Body of pancreas (tissue), 4 donors: ENCODE data around the gene CSPG5. TPM values are rescaled to one million over a fixed set of nuclear protein-coding genes. Genes with fewer than 3 reads are reported as not detected.

Experiments used
- ATAC-seq: fragments of 150-250 bp; one replicate; pipeline ENCODE4 v1.9.1; 2016
- DNase-seq, 4 donors: peaks; one replicate each; pipeline ENCODE4 v3.0.0-alpha.2; 2019
- H3K27ac ChIP-seq, 4 donors: fragments of 200-600 bp; sonication (generic); 1 replicate in 3 of 4; 2 replicates in 1 of 4; pipeline versions ENCODE4 v1.5.1 to v1.6.1; 2016 to 2019; ENCODE audit warnings: mild to moderate bottlenecking in 1 of 4, mixed read lengths in 1 of 4, moderate library complexity in 1 of 4
- H3K27me3 ChIP-seq, 2 donors: fragments of 200-600 bp; sonication (generic); one replicate each; pipeline ENCODE4 v1.6.0; 2016; ENCODE audit warnings: mild to moderate bottlenecking in 1 of 2
- H3K36me3 ChIP-seq, 2 donors: fragments of 200-600 bp; sonication (generic); replicated peaks in 1 of 2; 2 replicates each; pipeline ENCODE4 v1.5.1; 2016; ENCODE audit warnings: low read depth in 2 of 2; ENCODE audit not compliant: insufficient read depth in 1 of 2
- H3K4me1 ChIP-seq: fragments of 200-600 bp; sonication (generic); one replicate; pipeline ENCODE4 v1.6.0; 2016
- H3K4me3 ChIP-seq, 2 donors: fragments of 200-600 bp; sonication (generic); 1 replicate in 1 of 2; 2 replicates in 1 of 2; pipeline ENCODE4 v1.5.1; 2016 to 2019
- H3K9me3 ChIP-seq, 3 donors: fragments of 200-600 bp; sonication (generic); 1 replicate in 2 of 3; 2 replicates in 1 of 3; pipeline ENCODE4 v1.5.1; 2016
- CTCF ChIP-seq, 7 experiments: fragments of 450-650 bp in 4 of 7; fragments of 200-600 bp in 3 of 7; sonication (generic) in 3 of 7; IDR thresholded peaks; one replicate each; pipeline ENCODE4 v1.5.1; 2016 to 2019; ENCODE audit warnings: antibody characterized with exemption in 7 of 7
- POLR2A ChIP-seq, 3 donors: fragments of 450-650 bp; IDR thresholded peaks; one replicate each; pipeline ENCODE4 v1.6.1; 2016; ENCODE audit warnings: antibody characterized with exemption in 3 of 3, mild to moderate bottlenecking in 2 of 3
- WGBS, 2 donors: methylation state at CpG; one replicate each; pipeline ENCODE4 v1.1.5; 2017; 5-methylcytosine and 5-hydroxymethylcytosine counted together
- intact Hi-C: fragments of 100-400 bp; cut with DNase I; formaldehyde crosslinking; loops from one replicate; pipeline ENCODE4 v1.15.1; 2023
- total RNA-seq, 2 donors: library from RNA; depleted of rRNA; stranded (reverse); fragments of >200 nt; gene quantifications; one replicate each; pipeline ENCODE4 v1.1.0, GENCODE V29; 2016

CSPG5 gene
- total RNA-seq, 2 donors from 2014 or later = 0.26 to 0.66 TPM

- intact Hi-C loops = no loop called here
- peaks cover 0 to 22% of the 10 kb centered on the region in 2 donors for H3K36me3 ChIP-seq
- ATAC-seq (no peak), DNase-seq (no peak)
- H3K9me3 ChIP-seq = no peaks in the 10 kb centered on the region
- no peak overlapping the region for H3K4me3 ChIP-seq
- WGBS, 2 donors = 54 to 63% methylated on average over 5 of the region's 5 CpGs
- TF ChIP-seq POLR2A (IDR thresholded peaks at IDR 0.05) = no peak
- TF ChIP-seq CTCF (IDR thresholded peaks at IDR 0.05) = no peak
- no peak overlapping the region for H3K27ac ChIP-seq
- H3K27me3 ChIP-seq = no peaks in the 10 kb centered on the region
- peaks cover 32% of the 10 kb centered on the region for H3K4me1 ChIP-seq
Observed at GRCh38 chr3:47617086-47618010, 38.7 kb upstream of the CSPG5 start.

- ATAC-seq (no peak), DNase-seq (no peak)
- 86 to 91% methylated on average over 2 of the region's 2 CpGs for WGBS, 2 donors
- Histone ChIP-seq H3K27me3 (no peaks in the 10 kb centered on the region), H3K36me3 (peaks cover 0 to 17% of the 10 kb centered on the region in 2 donors), H3K27ac (peak overlapping the region in 2 of 4 donors; percentile 65 to 80), H3K9me3 (no peaks in the 10 kb centered on the region), H3K4me1 (peaks cover 42% of the 10 kb centered on the region), H3K4me3 (no peak overlapping the region)
- no peak for TF ChIP-seq CTCF (IDR thresholded peaks at IDR 0.05)
- no peak for TF ChIP-seq POLR2A (IDR thresholded peaks at IDR 0.05)
- intact Hi-C loops = no loop called here
Observed at GRCh38 chr3:47614788-47615187, 36.1 kb upstream of the CSPG5 start.

- H3K4me1 ChIP-seq = peaks cover 42% of the 10 kb centered on the region
- intact Hi-C loops = no loop called here
- no peak overlapping the region for H3K4me3 ChIP-seq
- no peaks in the 10 kb centered on the region for H3K9me3 ChIP-seq
- H3K27me3 ChIP-seq = no peaks in the 10 kb centered on the region
- peak; percentile 62 to 80 (median 68) for DNase-seq
- H3K36me3 ChIP-seq = peaks cover 0 to 12% of the 10 kb centered on the region in 2 donors
- TF ChIP-seq POLR2A (IDR thresholded peaks at IDR 0.05) (no peak), CTCF (IDR thresholded peaks at IDR 0.05) (no peak)
- 33 to 36% methylated on average over 4 of the region's 4 CpGs for WGBS, 2 donors
- peak overlapping the region in 3 of 4 donors; percentile 65 to 80 (median 66) for H3K27ac ChIP-seq
- peak; percentile 75 for ATAC-seq
Observed at GRCh38 chr3:47613722-47614121, 35.1 kb upstream of the CSPG5 start.

- TF ChIP-seq CTCF (IDR thresholded peaks at IDR 0.05) (no peak), POLR2A (IDR thresholded peaks at IDR 0.05) (no peak)
- no peak overlapping the region for H3K4me3 ChIP-seq
- H3K27me3 ChIP-seq = no peaks in the 10 kb centered on the region
- DNase-seq = no peak
- H3K36me3 ChIP-seq = peaks cover 0 to 11% of the 10 kb centered on the region in 2 donors
- ATAC-seq = no peak
- H3K9me3 ChIP-seq = no peaks in the 10 kb centered on the region
- 93 to 94% methylated on average over 2 of the region's 2 CpGs for WGBS, 2 donors
- H3K27ac ChIP-seq = peak overlapping the region in 3 of 4 donors; percentile 41 to 80 (median 44)
- intact Hi-C loops = no loop called here
- H3K4me1 ChIP-seq = peaks cover 42% of the 10 kb centered on the region
Observed at GRCh38 chr3:47612879-47613278, 34.2 kb upstream of the CSPG5 start.
